BLaER1 treated with 17β-estradiol and CSF1 and Interleukin-3, amounts not matched to agents 10 nM and 100 nM (cell line): Measurements from ENCODE around the gene SOHLH1.

ENCODE experiments used
- H3K27ac ChIP-seq, 11 experiments: shearing (Covaris generic); formaldehyde crosslinking; 2 replicates each; pipeline ENCODE4 v1.8.1; 2022
- H3K27me3 ChIP-seq, 11 experiments: shearing (Covaris generic); formaldehyde crosslinking; 2 replicates each; pipeline ENCODE4 v1.8.1; 2022
- H3K36me3 ChIP-seq, 11 experiments: shearing (Covaris generic); formaldehyde crosslinking; 2 replicates each; pipeline ENCODE4 v1.8.1; 2022
- H3K4me1 ChIP-seq, 10 experiments: shearing (Covaris generic); formaldehyde crosslinking; 2 replicates each; pipeline ENCODE4 v1.8.1; 2022
- H3K4me2 ChIP-seq, 11 experiments: shearing (Covaris generic); formaldehyde crosslinking; 2 replicates each; pipeline ENCODE4 v1.8.1; 2022
- H3K4me3 ChIP-seq, 10 experiments: shearing (Covaris generic); formaldehyde crosslinking; 2 replicates each; pipeline ENCODE4 v1.8.1; 2022
- H3K9ac ChIP-seq, 11 experiments: shearing (Covaris generic); formaldehyde crosslinking; 2 replicates each; pipeline ENCODE4 v1.8.1; 2022
- H3K9me3 ChIP-seq, 11 experiments: shearing (Covaris generic); formaldehyde crosslinking; replicated peaks in 1 of 11; 2 replicates each; pipeline ENCODE4 v1.8.1; 2022
- H4K20me1 ChIP-seq, 11 experiments: shearing (Covaris generic); formaldehyde crosslinking; 2 replicates each; pipeline ENCODE4 v1.8.1; 2022
- Cebpa-rat ChIP-seq, 11 experiments: shearing (Covaris generic); IDR thresholded peaks; 2 replicates each; pipeline ENCODE4 v1.8.1; 2022

The SOHLH1 gene

GRCh38 chr9:135712613-135713295 is 13.5 kb upstream of the SOHLH1 start:
- Histone ChIP-seq H3K36me3 (no peaks in the 10 kb centered on the region), H3K27ac (peak overlapping the region in 2 of 11 experiments; percentile 13 to 18; a peak in 2 of 22 replicates), H3K9ac (peak overlapping the region in 3 of 11 experiments; percentile 38 to 41 (median 38); a peak in 3 of 22 replicates), H3K4me1 (peaks cover 18 to 61% (median 44%) of the 10 kb centered on the region in 10 experiments), H3K4me2 (peak overlapping the region; percentile 7 to 92 (median 74); a peak in 20 of 22 replicates), H4K20me1 (peaks cover 0 to 53% (median 0%) of the 10 kb centered on the region in 11 experiments; a peak in 6 of 22 replicates), H3K4me3 (no peak overlapping the region), H3K27me3 (no peaks in the 10 kb centered on the region), H3K9me3 (no peaks in the 10 kb centered on the region)
- no peak for TF ChIP-seq Cebpa-rat (IDR thresholded peaks at IDR 0.05)

- H3K27ac ChIP-seq = no peak overlapping the region; a peak in 1 of 22 replicates
These were observed 12.6 kb upstream of the SOHLH1 start for GRCh38 chr9:135711881-135712280.

GRCh38 chr9:135711391-135711790 is 12.1 kb upstream of the SOHLH1 start:
- peaks cover 0 to 56% (median 0%) of the 10 kb centered on the region in 11 experiments; a peak in 6 of 22 replicates for H4K20me1 ChIP-seq
- no peaks in the 10 kb centered on the region for H3K27me3 ChIP-seq
- H3K9me3 ChIP-seq = no peaks in the 10 kb centered on the region
- H3K27ac ChIP-seq = no peak overlapping the region
- no peak overlapping the region for H3K9ac ChIP-seq
- H3K4me2 ChIP-seq = peak overlapping the region in 8 of 11 experiments; percentile 56 to 92 (median 82); a peak in 15 of 22 replicates
- H3K4me1 ChIP-seq = peaks cover 13 to 60% (median 39%) of the 10 kb centered on the region in 10 experiments; a peak in 18 of 20 replicates
- H3K36me3 ChIP-seq = no peaks in the 10 kb centered on the region
- TF ChIP-seq Cebpa-rat (IDR thresholded peaks at IDR 0.05) = no peak
- no peak overlapping the region for H3K4me3 ChIP-seq

More at GRCh38 chr9:135711881-135712280, 12.6 kb upstream of the SOHLH1 start:
- no peaks in the 10 kb centered on the region for H3K9me3 ChIP-seq
- H3K4me3 ChIP-seq = no peak overlapping the region
- peaks cover 0 to 56% (median 0%) of the 10 kb centered on the region in 11 experiments; a peak in 6 of 22 replicates for H4K20me1 ChIP-seq
- H3K27me3 ChIP-seq = no peaks in the 10 kb centered on the region
- H3K36me3 ChIP-seq = no peaks in the 10 kb centered on the region
- H3K9ac ChIP-seq = no peak overlapping the region
- peaks cover 13 to 58% (median 39%) of the 10 kb centered on the region in 10 experiments; a peak in 18 of 20 replicates for H3K4me1 ChIP-seq
- TF ChIP-seq Cebpa-rat (IDR thresholded peaks at IDR 0.05) = no peak
- H3K4me2 ChIP-seq = peak overlapping the region in 9 of 11 experiments; percentile 56 to 92 (median 77); a peak in 15 of 22 replicates

- no peaks in the 10 kb centered on the region for H3K9me3 ChIP-seq
These were observed 8.9 kb upstream of the SOHLH1 start for GRCh38 chr9:135708164-135708563.

GRCh38 chr9:135707252-135708138 is 8.2 kb upstream of the SOHLH1 start:
- Histone ChIP-seq H3K36me3 (no peaks in the 10 kb centered on the region), H3K27ac (no peak overlapping the region), H3K27me3 (no peaks in the 10 kb centered on the region), H4K20me1 (peaks cover 0 to 64% (median 0%) of the 10 kb centered on the region in 11 experiments; a peak in 4 of 22 replicates), H3K9me3 (no peaks in the 10 kb centered on the region), H3K4me3 (no peak overlapping the region), H3K4me2 (no peak overlapping the region), H3K9ac (no peak overlapping the region), H3K4me1 (peaks cover under 1 to 28% (median 16%) of the 10 kb centered on the region in 10 experiments; a peak in 17 of 20 replicates)
- no peak for TF ChIP-seq Cebpa-rat (IDR thresholded peaks at IDR 0.05)

More at GRCh38 chr9:135708164-135708563, 8.9 kb upstream of the SOHLH1 start:
- Histone ChIP-seq H3K27me3 (no peaks in the 10 kb centered on the region), H3K9ac (no peak overlapping the region), H3K4me3 (no peak overlapping the region), H3K27ac (no peak overlapping the region), H3K4me1 (peaks cover 8 to 35% (median 23%) of the 10 kb centered on the region in 10 experiments; a peak in 18 of 20 replicates), H3K4me2 (no peak overlapping the region), H4K20me1 (peaks cover 0 to 64% (median 0%) of the 10 kb centered on the region in 11 experiments; a peak in 5 of 22 replicates), H3K36me3 (no peaks in the 10 kb centered on the region)
- no peak for TF ChIP-seq Cebpa-rat (IDR thresholded peaks at IDR 0.05)

- Histone ChIP-seq H3K27ac (no peak overlapping the region), H3K4me2 (no peak overlapping the region), H3K9ac (no peak overlapping the region), H3K4me1 (peaks cover 5 to 26% (median 13%) of the 10 kb centered on the region in 10 experiments; a peak in 19 of 20 replicates), H3K4me3 (no peak overlapping the region), H3K27me3 (no peaks in the 10 kb centered on the region; a peak in 1 of 22 replicates), H4K20me1 (peaks cover 0 to 52% (median 0%) of the 10 kb centered on the region in 11 experiments; a peak in 4 of 22 replicates), H3K36me3 (no peaks in the 10 kb centered on the region), H3K9me3 (no peaks in the 10 kb centered on the region)
- TF ChIP-seq Cebpa-rat (IDR thresholded peaks at IDR 0.05) = no peak
These were observed 7.0 kb upstream of the SOHLH1 start for GRCh38 chr9:135706288-135706687.

- no peak overlapping the region for H3K9ac ChIP-seq
- H3K27ac ChIP-seq = no peak overlapping the region
- H3K4me3 ChIP-seq = no peak overlapping the region
- H3K4me1 ChIP-seq = peaks cover 5 to 19% (median 13%) of the 10 kb centered on the region in 10 experiments; a peak in 19 of 20 replicates
- H4K20me1 ChIP-seq = peaks cover 0 to 45% (median 0%) of the 10 kb centered on the region in 11 experiments; a peak in 5 of 22 replicates
- no peaks in the 10 kb centered on the region for H3K36me3 ChIP-seq
- no peaks in the 10 kb centered on the region for H3K9me3 ChIP-seq
- no peak overlapping the region for H3K4me2 ChIP-seq
- H3K27me3 ChIP-seq = no peaks in the 10 kb centered on the region; a peak in 1 of 22 replicates
- TF ChIP-seq Cebpa-rat (IDR thresholded peaks at IDR 0.05) = no peak
These were observed 6.1 kb upstream of the SOHLH1 start for GRCh38 chr9:135705376-135705775.

- H3K4me2 ChIP-seq = no peak overlapping the region
- H3K4me1 ChIP-seq = peaks cover 5 to 19% (median 13%) of the 10 kb centered on the region in 10 experiments; a peak in 19 of 20 replicates
- peaks cover 0 to 41% (median 0%) of the 10 kb centered on the region in 11 experiments; a peak in 5 of 22 replicates for H4K20me1 ChIP-seq
- TF ChIP-seq Cebpa-rat (IDR thresholded peaks at IDR 0.05) = no peak
- H3K9me3 ChIP-seq = no peaks in the 10 kb centered on the region
- no peak overlapping the region for H3K9ac ChIP-seq
- no peak overlapping the region for H3K4me3 ChIP-seq
- no peak overlapping the region for H3K27ac ChIP-seq
- no peaks in the 10 kb centered on the region; a peak in 1 of 22 replicates for H3K27me3 ChIP-seq
- H3K36me3 ChIP-seq = no peaks in the 10 kb centered on the region
These were observed 5.2 kb upstream of the SOHLH1 start for GRCh38 chr9:135704483-135704882.
